GM12878 (cell line): Measurements from ENCODE around the gene MAN2A2. TPM values are rescaled to one million over a fixed set of nuclear protein-coding genes. Genes with fewer than 3 reads are reported as not detected.

Source experiments
- BCLAF1 ChIP-seq: fragments of 450-650 bp; IDR thresholded peaks from 2 replicates; pipeline ENCODE4 v1.6.1; 2017; ENCODE audit warnings: antibody characterized with exemption, mild to moderate bottlenecking, moderate library complexity
- CHD2 ChIP-seq: IDR thresholded peaks from 2 replicates; pipeline ENCODE4 v1.6.1; 2011; ENCODE audit warnings: low read depth, low read length, improper control_type of control experiment, borderline replicate concordance
- FOXM1 ChIP-seq: IDR thresholded peaks from 2 replicates; pipeline ENCODE4 v1.6.1; 2012; ENCODE audit warnings: low read depth, mild to moderate bottlenecking, inconsistent platforms, low read length, moderate library complexity
- NR2F1 ChIP-seq: fragments of 450-650 bp; conservative IDR thresholded peaks from 2 replicates; pipeline ENCODE4 v1.6.1; 2017; ENCODE audit warnings: mild to moderate bottlenecking
- RAD21 ChIP-seq: IDR thresholded peaks from 2 replicates; pipeline ENCODE4 v1.6.1; 2011; ENCODE audit warnings: mild to moderate bottlenecking, low read depth, low read length, moderate library complexity; ENCODE audit not compliant: insufficient read depth
- SRF ChIP-seq, 2 experiments: IDR thresholded peaks; 2 replicates each; pipeline ENCODE4 v1.6.1; 2011; ENCODE audit warnings: low read depth in 2 of 2, low read length in 2 of 2, mild to moderate bottlenecking in 1 of 2, moderate library complexity in 1 of 2
- TCF12 ChIP-seq: IDR thresholded peaks from 2 replicates; pipeline ENCODE4 v1.6.1; 2011; ENCODE audit warnings: low read depth, mild to moderate bottlenecking, low read length
- USF2 ChIP-seq: IDR thresholded peaks from 2 replicates; pipeline ENCODE4 v1.6.1; 2011; ENCODE audit warnings: low read depth, low read length, improper control_type of control experiment, borderline replicate concordance
- ZBTB33 ChIP-seq: fragments of 450-650 bp; IDR thresholded peaks from 2 replicates; pipeline ENCODE4 v1.6.1; 2017; ENCODE audit warnings: mild to moderate bottlenecking
- ZBTB4 ChIP-seq: fragments of 450-650 bp; formaldehyde crosslinking; IDR thresholded peaks from 2 replicates; pipeline ENCODE4 v1.4.0; 2022; ENCODE audit warnings: mild to moderate bottlenecking, moderate library complexity
- ZNF274 ChIP-seq: IDR thresholded peaks from one replicate; pipeline ENCODE4 v1.8.0; 2011; ENCODE audit not compliant: insufficient read length, insufficient read depth
- polyA plus RNA-seq, 11 experiments: library from polyadenylated mRNA; depleted of rRNA in 4 of 11; unstranded in 6 of 11; stranded (reverse) in 5 of 11; fragments of >200 nt; fragmentation: Nextera tagmentation in 4 of 11; fragmentation: Illumina TruSeq in 1 of 11; extraction: Ambion mirVana in 4 of 11; extraction: Trizol in 1 of 11; gene quantifications; 1 replicate in 1 of 11; 2 replicates in 10 of 11; pipeline versions ENCODE4 v1.2.1 to v1.2.3, GENCODE V29; 2011 to 2016; ENCODE audit warnings: inconsistent platforms in 2 of 11, missing spikeins in 2 of 11, low read depth in 1 of 11
- total RNA-seq, 4 experiments: library from RNA; depleted of rRNA in 3 of 4; stranded (reverse); fragments of >200 nt in 3 of 4; fragmentation: Illumina TruSeq in 1 of 4; extraction: Trizol in 1 of 4; gene quantifications; 2 replicates each; pipeline versions ENCODE4 v1.2.1 to v1.2.3, GENCODE V29; 2013 to 2021
- TF ChIP-seq, protein P1 (sequence below): fragments of 450-650 bp; IDR thresholded peaks from 2 replicates; pipeline ENCODE4 v1.6.1; 2017; ENCODE audit warnings: mild to moderate bottlenecking, low read depth, inconsistent platforms; ENCODE audit not compliant: poor library complexity, severe bottlenecking
- TF ChIP-seq, protein P2 (sequence below): IDR thresholded peaks from 2 replicates; pipeline ENCODE4 v1.6.1; 2012; ENCODE audit warnings: low read length, inconsistent platforms

Gene MAN2A2
- total and polyA plus RNA-seq, 10 of the 15 experiments (the other 5 are each of a cell fraction or from before 2014, with no cell fraction given): 4.2 to 79.4 (median 23.2) TPM

DNA sequence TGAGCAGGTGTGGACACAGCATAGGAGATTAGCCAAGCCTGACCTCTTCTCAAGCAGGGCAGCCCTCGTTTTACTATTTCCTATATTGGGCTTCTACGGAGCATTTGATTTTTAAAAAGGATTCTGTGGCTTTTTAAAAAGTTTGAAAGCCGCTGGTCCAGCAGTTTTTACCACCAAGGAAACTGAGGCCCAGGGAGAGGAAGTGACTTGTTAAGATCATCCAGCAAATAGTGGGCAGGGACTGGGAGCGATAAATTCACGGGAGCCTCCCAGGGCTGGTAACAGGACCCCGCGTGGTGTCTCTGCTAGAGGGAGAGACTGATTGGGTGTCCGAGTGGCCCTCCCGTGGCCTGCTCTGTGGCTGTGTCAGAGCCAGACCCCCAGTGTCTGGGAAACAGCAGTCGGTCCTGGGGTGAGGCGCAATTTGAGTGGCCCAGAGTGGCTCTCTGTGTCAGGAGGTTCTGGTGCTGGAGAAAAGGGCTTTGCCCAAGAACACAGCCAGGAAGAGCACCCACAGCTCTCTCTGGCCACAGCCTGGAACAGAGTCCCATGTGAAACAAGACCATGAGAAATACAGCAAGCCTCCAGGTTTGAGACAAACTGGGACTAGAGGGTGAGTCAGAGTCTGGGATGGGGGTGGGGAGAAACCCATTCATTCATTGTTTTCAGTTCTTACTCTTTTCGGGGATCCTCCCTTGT is 30.5 kb upstream of the MAN2A2 start (continued):
- TF ChIP-seq ZBTB4 (CRISPR knock-in tag) (no peak), ZBTB33 (no peak), ZNF274 (no peak), USF2 (no peak), SRF (IDR thresholded peaks at IDR 0.05; ENCODE audit: low read depth in 2 of 2, low read length in 2 of 2) (no peak), TCF12 (no peak), RAD21 (no peak), NR2F1 (no peak), CHD2 (no peak), BCLAF1 (no peak), FOXM1 (no peak)
- TF ChIP-seq, protein P1, sequence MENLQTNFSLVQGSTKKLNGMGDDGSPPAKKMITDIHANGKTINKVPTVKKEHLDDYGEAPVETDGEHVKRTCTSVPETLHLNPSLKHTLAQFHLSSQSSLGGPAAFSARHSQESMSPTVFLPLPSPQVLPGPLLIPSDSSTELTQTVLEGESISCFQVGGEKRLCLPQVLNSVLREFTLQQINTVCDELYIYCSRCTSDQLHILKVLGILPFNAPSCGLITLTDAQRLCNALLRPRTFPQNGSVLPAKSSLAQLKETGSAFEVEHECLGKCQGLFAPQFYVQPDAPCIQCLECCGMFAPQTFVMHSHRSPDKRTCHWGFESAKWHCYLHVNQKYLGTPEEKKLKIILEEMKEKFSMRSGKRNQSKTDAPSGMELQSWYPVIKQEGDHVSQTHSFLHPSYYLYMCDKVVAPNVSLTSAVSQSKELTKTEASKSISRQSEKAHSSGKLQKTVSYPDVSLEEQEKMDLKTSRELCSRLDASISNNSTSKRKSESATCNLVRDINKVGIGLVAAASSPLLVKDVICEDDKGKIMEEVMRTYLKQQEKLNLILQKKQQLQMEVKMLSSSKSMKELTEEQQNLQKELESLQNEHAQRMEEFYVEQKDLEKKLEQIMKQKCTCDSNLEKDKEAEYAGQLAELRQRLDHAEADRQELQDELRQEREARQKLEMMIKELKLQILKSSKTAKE: peak; percentile 59
- TF ChIP-seq, protein P2, sequence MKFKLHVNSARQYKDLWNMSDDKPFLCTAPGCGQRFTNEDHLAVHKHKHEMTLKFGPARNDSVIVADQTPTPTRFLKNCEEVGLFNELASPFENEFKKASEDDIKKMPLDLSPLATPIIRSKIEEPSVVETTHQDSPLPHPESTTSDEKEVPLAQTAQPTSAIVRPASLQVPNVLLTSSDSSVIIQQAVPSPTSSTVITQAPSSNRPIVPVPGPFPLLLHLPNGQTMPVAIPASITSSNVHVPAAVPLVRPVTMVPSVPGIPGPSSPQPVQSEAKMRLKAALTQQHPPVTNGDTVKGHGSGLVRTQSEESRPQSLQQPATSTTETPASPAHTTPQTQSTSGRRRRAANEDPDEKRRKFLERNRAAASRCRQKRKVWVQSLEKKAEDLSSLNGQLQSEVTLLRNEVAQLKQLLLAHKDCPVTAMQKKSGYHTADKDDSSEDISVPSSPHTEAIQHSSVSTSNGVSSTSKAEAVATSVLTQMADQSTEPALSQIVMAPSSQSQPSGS: 0 out of 2 replicates have a peak, but pooled peaks have one; percentile 47
